Measurements from ENCODE around the gene FOXL2NB.

The FOXL2NB gene

DNA sequence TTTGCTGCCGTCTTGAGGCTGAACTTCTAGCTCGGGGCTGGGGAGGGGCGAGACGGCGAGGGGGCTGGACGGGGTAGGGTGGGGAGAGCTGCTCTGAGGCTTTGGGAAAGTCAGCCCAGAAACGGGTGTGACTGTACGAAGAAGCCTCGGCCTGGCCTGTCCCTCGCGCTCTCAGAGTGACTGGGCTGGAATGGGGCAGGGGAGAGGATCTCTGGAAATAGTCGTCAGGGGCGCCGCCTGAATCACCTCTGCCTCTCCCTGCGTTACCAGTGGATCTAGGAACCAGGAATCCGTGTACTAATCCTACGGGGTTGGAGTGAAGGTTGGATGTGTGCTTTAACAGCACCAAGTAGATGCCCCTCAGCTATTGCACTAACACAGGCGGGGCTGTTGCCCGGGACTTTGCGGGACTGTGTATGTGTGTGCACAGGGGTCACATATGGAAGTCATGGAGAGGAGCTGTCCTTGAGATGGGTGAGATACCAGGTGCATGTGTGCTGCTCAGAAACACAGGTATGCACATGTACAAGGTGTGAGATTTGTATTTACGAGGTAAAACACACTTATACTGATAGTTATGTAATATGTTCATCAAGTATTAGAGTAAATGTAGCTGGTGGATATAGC, 591 bp downstream of the FOXL2NB start:
- DNase-seq = no peak

DNA sequence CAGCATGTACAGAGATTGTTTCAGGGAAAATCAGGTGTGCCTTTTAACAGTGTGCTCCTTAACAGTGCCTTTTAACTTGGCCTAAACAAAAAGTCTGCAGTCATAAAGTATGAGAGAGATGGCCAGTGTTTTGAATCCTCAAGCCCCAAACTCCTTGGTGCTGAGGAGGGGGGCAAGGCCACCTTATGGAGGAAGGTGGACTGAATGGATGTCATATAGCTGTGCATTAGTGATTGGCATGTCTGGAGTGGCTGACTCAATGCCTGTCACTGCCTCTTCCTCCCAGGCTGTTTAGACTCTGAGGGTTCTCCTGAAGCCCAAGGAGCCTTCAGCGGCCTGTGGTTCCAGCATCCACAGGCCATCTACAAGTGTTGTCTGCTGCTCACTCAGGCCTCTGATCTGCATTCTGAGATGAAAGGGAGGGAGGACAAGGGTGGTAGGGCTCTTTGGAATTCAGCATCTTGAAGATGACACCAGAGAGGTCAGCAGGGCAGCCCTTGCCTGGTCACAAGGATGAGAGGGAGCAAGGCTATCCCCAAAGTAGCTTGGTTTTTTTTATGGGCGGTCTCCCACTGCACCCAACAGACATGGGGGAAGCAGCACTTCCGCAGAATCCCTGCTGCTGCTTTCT, 1.5 kb downstream of the FOXL2NB start:
- no peak for DNase-seq

DNA sequence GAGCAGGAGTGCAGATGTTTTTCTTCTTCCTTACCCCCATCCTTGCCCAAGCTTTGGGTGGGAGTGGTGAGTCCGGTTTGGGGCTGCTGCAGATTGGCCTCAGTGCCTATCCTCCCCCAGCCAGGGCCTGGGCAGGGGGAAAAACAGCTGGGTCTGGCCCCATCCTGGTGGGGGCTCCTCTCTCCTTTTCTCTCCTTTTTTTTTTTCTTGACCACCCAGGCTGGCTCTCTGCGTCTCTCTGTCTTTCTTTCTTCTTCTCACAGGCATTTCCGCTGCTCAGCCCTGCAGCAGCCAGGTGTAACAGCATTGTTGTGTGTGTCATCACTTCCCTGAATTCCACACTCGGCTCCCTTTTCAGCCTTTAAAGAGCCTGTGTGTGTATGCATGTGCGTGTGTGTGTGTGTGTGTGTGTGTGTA, 2.0 kb downstream of the FOXL2NB start:
- DNase-seq = no peak

DNA sequence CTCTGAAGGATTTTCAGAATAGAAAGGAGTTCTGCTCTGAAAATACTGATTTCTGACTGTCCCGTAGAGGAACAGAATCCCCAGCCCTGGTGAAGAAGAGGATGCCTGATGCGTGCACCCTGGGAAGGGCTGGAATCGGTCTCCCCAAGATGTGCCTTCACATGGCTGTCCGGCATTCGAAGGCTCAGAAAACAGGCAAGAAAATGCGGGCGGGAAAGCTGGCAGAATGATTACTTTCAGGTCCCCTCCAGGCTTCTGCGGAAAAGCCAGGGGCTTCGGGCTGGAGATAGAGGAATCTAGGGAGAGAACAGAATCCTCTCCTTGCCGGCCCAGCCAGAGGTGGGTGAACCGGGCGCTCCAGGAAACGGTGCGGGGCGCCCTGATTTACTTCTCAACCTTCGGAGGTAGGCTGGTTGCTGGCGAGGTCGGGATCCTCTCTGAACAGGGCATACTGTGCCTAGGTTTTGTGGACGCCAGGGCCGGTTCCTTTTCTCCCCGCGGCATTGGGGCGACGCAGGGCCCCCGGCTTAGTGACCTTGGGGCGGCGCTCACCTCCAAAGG, 2.5 kb downstream of the FOXL2NB start:
- no peak for DNase-seq

DNA sequence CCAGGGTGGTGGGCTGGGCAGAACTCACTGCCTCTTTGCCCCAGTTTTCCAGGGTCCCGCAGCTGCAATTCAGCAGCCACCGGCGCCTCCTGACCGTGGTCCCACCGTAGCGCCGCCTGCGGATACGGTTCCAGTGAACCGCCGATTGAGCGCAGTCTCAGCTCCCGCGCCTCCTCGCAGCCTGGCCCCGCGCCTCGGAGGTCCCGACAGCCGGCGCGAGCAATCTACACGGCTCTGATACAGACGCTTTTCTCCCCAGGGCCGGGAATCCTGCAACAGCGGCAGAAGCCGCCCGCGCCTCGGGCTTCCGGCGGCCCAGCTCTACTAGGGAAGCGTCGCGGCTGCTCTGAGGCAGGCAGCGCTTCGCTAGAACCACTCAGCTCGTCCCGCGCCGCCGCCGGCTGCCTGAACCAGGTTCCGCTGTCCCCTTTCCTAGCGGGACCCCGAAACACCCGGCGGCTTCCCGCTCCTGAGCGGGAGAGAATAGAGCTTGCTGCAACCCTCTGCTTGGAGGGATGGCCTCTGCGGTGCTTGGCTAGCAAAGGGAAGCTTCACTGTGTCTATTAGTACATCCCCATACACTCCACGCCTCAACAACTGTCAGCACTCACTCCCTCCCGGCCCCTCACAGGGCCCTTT, 3.1 kb downstream of the FOXL2NB start:
- no peak for DNase-seq

DNA sequence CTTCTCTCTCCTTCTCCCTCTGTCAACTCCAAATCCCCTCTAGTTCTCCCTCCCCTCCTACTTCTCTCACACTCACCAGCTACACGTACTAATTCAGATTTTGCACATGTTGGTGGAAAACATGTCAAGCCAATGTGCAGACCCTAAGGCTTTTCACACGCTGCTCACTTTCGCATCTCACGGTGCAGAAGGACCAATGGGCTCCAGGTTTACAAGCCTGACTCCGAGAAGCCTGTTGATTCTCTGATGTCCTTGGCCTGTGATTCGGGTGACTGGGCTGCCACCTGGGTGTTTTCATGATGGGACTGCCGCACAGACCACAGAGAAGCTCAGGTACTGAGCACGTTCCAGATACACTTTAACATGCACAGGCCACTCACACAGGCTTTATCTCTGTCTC, 3.7 kb downstream of the FOXL2NB start:
- DNase-seq = no peak

DNA sequence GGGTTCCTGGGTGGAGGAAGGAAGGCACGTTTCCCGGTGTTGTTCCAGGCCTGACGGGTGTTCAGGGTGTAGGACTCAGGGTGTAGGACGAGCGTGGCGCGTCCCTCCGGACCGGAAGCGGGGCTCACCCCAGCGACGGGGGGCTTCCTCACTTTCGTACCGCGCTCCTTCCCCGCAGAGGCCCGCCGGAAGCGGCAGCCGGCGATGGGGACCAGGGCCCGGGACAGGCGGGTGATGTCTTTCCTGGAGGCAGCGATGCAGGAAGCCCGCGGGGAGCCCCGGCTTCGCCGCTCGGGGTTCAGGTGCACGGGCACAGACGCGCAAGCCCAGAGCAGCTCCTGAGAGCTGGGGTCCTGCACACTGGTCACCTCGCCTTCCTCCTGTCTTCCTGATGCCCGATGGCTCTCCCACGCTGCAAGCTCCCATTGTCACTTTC, 13.4 kb downstream of the FOXL2NB start:
- DNase-seq = no peak

DNA sequence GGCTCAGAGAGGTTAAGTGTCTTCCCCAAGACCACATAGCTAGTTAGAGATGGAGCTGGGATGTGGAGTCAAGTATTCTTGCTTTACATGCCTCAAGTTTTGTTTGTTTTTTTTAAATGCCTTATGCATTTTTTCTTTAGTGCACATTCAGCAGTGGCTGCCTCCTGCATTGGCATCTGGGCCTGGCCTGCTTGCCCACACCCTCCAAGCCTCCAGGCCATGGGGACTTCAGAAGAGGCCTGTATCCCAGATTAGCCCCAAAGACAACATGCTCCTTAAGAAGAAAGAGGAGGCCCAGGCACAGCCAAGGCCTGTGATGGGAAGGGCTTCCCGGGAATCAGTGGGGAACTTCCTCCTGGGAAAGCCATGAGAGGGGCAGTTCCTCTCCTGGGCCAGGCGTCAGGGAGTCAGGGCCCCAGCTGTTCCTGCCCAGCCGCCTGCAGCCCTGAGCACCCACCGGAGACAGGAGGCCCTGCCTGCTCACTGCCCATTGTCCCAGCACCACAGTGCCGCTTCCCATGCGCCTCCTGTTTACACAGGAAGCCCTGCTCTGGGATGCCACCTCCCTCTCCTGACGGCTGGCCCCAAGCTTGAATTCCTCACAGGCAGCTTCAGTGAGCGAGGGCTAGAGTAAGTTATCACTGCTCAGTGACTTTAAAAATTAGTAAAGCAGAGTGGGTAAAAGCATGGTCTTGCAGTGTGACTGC, 16.0 kb downstream of the FOXL2NB start:
- no peak for DNase-seq

DNA sequence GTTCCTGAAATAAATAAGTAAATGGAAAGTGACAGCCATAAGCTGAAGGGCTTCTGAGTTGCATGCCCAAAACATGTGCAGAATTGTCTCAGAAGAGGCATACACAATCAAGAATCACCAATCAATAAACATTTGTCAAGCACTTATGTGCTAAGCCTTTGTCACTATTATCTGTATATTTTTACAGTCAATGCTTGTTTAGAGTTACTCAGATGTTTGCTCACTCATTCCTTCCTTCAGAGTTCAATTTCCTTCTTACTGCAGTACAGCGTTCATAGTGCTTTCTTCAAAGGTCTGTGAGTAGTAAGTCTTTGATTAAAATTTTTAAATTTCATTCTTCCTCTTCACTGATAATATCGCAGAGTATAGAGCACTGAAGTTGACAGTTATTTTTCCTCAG, 17.2 kb downstream of the FOXL2NB start:
- no peak for DNase-seq

DNA sequence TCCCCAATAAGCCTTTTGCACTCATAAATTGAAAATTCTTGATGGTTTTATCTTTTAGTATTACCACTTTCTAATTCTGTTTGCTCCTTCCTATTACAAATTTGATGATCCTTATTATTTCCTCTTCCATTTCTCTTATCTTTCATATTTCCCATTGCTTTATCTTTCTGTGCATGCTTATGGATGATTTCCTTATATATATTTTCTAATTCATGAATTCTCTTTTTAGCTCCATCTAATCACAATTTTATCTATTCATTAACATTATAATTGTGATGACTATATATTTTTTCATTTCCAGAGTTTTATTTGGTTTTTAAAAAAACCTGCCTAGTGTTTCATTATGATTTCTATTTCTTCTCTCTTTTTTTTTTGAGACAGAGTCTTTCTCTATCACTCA, 17.9 kb downstream of the FOXL2NB start:
- no peak for DNase-seq

DNA sequence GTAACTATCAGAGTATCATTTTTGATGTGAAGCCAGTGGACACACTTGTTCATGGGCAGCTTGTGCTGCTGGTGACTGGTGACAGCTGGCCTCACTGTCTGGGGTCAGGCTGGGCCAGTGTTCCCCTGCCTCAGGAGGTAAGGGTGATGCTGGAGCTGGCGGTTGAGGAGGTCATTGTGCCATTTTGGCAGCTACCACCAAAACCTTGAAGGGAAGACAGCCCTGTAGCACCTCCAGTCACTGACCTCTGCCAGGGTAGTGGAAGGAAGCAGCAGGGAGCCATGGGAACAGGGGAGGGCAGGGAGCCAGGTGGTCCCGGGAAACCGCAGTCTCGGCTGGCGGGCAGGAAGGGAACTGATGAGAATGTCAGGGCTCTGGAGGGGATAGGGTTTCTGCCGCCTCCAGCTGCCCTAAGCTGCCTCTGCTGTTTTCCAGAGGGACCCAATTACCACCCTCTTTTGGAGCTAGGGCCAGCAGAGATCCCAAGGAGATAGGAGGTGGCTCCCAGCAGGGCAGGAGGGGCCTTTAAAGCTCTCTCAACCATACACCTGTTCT, 24.8 kb downstream of the FOXL2NB start:
- no peak for DNase-seq

DNA sequence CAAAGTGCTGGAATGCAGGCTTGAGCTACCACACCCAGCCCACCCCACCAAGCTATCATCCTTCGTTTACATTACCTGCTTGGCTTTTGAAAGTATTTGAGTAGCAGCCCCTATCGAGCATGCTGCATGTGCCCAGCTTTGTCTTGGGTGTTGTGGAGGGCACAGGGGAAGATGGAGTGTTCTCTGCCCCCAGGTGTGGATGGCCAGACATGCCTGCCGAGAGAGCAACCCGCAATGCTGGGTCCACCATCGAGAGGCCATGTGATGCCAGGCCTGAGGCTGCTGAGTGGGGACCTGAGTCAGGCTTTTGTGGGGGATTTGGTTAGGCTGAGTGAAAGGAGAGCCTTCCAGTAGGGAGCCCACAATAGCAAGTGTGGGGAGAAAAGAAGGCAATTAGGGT, 25.9 kb downstream of the FOXL2NB start:
- DNase-seq = no peak

DNA sequence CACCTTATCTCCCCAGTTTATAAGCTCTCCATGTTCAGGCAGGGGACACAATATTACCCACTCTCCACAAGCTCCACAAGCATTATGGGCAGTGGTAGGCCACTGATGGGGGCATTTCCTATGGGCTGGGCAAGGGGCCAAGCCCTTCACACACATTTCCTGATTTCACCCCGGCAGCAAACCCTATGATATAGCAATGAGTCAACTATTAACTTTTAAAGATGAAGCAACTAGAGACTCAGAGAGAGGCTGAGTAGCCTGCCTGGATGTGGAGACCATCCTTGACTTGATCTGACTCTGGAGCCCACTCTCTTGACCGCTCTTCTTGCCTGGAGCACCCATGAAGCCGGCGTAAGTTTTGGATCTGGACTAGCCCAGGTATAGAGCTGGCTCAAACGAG, 27.4 kb downstream of the FOXL2NB start:
- no peak for DNase-seq

DNA sequence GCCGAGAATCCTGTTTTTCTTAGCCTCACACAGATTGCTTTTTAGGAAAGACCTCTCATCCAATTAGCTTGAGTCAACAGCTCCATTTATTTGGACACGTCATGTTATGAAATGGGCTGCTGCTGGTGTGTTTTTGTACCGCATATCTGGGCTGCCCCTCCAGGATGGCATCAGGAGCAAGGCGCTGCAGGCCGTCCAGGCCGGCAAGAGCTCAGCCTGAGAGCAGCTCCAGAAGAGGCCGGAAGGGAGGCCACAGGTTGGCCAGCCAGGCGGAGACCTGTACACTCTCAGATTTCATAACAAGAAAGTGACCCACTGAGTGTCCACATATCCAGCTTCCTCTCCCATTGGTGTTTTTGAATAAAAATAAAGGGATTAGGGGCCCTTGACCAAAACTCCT, 28.3 kb downstream of the FOXL2NB start:
- no peak for DNase-seq

DNA sequence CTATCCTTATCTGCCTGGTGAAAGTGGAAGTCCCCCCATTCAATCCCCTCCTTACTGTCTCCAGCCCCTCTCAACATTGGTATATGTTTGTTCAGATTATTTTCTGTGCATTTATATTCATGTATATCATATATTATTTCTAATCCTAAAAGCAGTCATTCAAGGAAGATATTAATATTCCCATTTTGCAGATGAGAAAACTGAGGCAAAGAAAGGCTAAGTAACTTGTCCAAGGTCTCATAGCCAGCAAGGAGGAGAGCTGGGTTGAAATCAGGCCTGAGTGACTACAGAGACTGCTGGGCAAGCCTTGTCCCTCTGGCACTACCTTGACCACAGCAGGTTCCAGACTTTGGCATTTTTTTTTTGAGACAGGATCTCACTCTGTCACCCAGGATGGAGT, 29.0 kb downstream of the FOXL2NB start:
- DNase-seq = no peak

DNA sequence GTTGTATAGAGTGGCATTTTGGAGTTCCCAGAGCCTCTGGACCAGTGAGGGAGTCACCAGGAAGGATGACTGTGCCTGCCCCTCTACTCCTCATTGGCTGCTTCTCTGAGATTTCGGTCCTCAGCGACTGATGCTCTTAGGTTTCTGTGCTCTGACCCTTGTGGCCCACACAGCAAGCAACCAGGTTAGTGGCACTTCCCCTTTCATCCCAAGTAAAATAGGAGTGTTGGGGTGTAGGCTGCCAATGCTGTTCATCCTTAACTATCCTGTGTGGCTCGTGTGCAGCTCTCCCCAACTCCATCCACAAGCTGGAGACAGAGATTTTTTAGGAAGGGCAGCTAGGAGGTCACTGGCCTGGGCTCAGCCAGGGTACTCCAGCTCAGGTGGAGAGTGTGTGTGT, 37.8 kb downstream of the FOXL2NB start:
- no peak for DNase-seq

DNA sequence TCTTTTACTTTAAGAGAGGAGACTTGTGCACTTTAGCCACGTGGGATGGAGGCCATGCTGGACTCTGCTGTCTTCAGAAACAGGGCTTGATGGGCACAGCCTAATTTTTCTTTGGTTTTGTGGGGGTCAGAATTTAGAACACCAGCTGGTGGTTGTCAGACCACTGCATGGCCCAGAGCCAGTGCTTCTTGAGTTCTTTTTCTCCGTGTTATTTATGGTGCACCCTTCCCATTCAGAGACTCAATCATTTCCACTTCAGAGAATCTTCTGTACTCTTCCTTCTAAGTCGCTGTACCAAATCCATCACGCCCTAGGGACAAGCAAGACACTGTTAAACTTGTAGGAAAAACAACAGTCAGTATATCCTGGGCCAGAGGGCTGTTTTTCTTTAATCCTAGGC, 38.9 kb downstream of the FOXL2NB start:
- DNase-seq = no peak

DNA sequence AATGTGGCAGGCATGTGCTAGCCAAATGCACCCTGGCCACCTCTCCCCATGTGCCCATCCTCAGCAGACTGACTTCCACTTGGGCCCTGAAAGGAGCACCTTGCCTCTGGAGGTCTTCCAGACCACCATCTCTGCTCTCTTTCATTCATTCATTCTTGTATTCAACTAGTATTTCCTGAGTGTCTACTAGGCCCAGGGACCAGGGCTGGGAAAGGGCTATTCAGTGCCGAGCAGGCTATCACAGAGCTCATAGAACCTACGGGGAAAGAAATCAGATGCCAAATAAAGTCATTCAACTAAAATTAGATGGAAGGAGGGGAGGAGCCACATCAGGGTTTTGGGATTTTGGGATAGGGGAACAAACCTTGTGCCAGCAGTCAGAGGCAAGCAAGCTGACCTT, 40.2 kb downstream of the FOXL2NB start:
- no peak for DNase-seq

DNA sequence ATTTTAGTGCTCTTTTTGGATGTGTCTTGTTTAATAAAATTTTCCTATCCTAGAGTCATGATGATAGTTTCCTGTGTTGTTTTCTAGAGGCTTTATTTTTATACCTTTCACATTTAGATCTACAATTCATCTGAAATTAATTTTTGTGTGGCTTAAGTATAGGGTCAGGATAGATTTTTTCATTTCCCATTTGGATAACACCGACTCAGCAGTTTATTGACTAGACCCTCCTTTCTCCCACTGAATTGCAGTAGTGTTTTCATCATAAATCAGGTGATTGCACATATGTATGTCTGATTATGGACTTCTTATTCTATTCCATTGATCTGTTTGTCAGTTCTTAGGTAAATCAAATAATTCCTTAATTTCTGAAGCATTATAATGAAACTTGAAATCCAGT, 48.7 kb downstream of the FOXL2NB start:
- DNase-seq = no peak

Data from hematopoietic multipotent progenitor cell treated with erythropoietin and hydrocortisone succinate and interleukin-3 and kit ligand, for 8 days (in vitro differentiated cells).